SK-N-SH (cell line): ENCODE results near the gene TBCD. TPM values are rescaled to one million over a fixed set of nuclear protein-coding genes. Genes with fewer than 3 reads are reported as not detected.

Experiments
- CTCF ChIA-PET: fragments of 300-600, 350-600 bp; formaldehyde crosslinking; extraction: SDS; loops from one replicate; lab custom pipeline; 2021; lab: Yijun Ruan, JAX
- POLR2A ChIA-PET: fragments of 350-600 bp; sonication (Branson Sonifier 250); formaldehyde crosslinking; extraction: SDS; loops from one replicate; lab custom pipeline; 2020; ENCODE audit warnings: antibody characterized with exemption, inconsistent platforms; lab: Yijun Ruan, JAX
- DNase-seq: peaks from one replicate; pipeline ENCODE4 v3.0.0; 2012
- H2AFZ ChIP-seq: fragments of 200-600 bp; sonication (generic); 2 replicates; pipeline ENCODE4 v1.8.1; 2016; ENCODE audit warnings: antibody characterized with exemption, mild to moderate bottlenecking, low read depth
- H3F3A ChIP-seq: fragments of 200-600 bp; sonication (generic); replicated peaks from 2 replicates; pipeline ENCODE3; 2016; ENCODE audit warnings: antibody characterized with exemption, mild to moderate bottlenecking; ENCODE audit not compliant: insufficient read depth
- H3K27ac ChIP-seq, 2 experiments: fragments of 200-500 bp in 1 of 2; fragments of 200-600 bp in 1 of 2; sonication (Bioruptor generic) in 1 of 2; sonication (generic), shearing (Covaris generic) in 1 of 2; 2 replicates each; pipeline versions ENCODE4 v1.5.1 to v1.6.1; 2014 to 2016; ENCODE audit warnings: low read depth in 2 of 2, inconsistent platforms in 1 of 2, low read length in 1 of 2, mild to moderate bottlenecking in 1 of 2, mixed read lengths in 1 of 2
- H3K27me3 ChIP-seq: fragments of 200-600 bp; sonication (generic), shearing (Covaris generic); 2 replicates; pipeline ENCODE4 v1.6.1; 2016; ENCODE audit warnings: mixed run types; ENCODE audit not compliant: insufficient read depth
- H3K36me3 ChIP-seq, 2 experiments: fragments of 200-500 bp in 1 of 2; fragments of 200-600 bp in 1 of 2; sonication (Bioruptor generic) in 1 of 2; sonication (generic) in 1 of 2; replicated peaks in 1 of 2; 2 replicates each; pipeline versions ENCODE3 to v1.5.1; 2014 to 2016; ENCODE audit warnings: low read length in 1 of 2, mild to moderate bottlenecking in 1 of 2; ENCODE audit not compliant: insufficient read depth in 2 of 2, control insufficient read depth in 1 of 2
- H3K4me1 ChIP-seq, 2 experiments: fragments of 200-500 bp in 1 of 2; fragments of 200-600 bp in 1 of 2; sonication (Bioruptor generic) in 1 of 2; sonication (generic), shearing (Covaris generic) in 1 of 2; 2 replicates each; pipeline versions ENCODE4 v1.5.1 to v1.6.1; 2014 to 2016; ENCODE audit warnings: low read depth in 1 of 2, low read length in 1 of 2, mixed run types in 1 of 2; ENCODE audit not compliant: insufficient read depth in 2 of 2, control insufficient read depth in 1 of 2
- H3K4me2 ChIP-seq: fragments of 200-600 bp; sonication (generic), shearing (Covaris generic); 2 replicates; pipeline ENCODE4 v1.6.1; 2017; ENCODE audit warnings: mixed run types
- H3K4me3 ChIP-seq, 2 experiments: fragments of 200-500 bp in 1 of 2; fragments of 200-600 bp in 1 of 2; sonication (Bioruptor generic) in 1 of 2; sonication (generic), shearing (Covaris generic) in 1 of 2; 2 replicates each; pipeline versions ENCODE4 v1.5.1 to v1.8.1; 2014 to 2016; ENCODE audit warnings: low read depth in 2 of 2, inconsistent platforms in 1 of 2, low read length in 1 of 2, mild to moderate bottlenecking in 1 of 2, mixed read lengths in 1 of 2, moderate library complexity in 1 of 2
- H3K79me2 ChIP-seq: fragments of 200-600 bp; sonication (generic); 2 replicates; pipeline ENCODE4 v1.8.1; 2017; ENCODE audit warnings: mild to moderate bottlenecking; ENCODE audit not compliant: insufficient read depth
- H3K9ac ChIP-seq: fragments of 200-600 bp; sonication (generic); 2 replicates; pipeline ENCODE4 v1.6.1; 2017; ENCODE audit warnings: mixed run types
- H3K9me2 ChIP-seq: fragments of 200-600 bp; sonication (generic); 2 replicates; pipeline ENCODE4 v1.6.1; 2017; ENCODE audit warnings: mixed run types
- H3K9me3 ChIP-seq: fragments of 200-600 bp; sonication (generic); 2 replicates; pipeline ENCODE4 v1.6.1; 2017; ENCODE audit warnings: mixed run types, mild to moderate bottlenecking, moderate library complexity
- H4K20me1 ChIP-seq: fragments of 200-600 bp; sonication (generic); 2 replicates; pipeline ENCODE4 v1.6.1; 2017; ENCODE audit warnings: mild to moderate bottlenecking, mixed run types; ENCODE audit not compliant: insufficient read depth
- CTCF ChIP-seq: fragments of 200-600 bp; sonication (generic); IDR thresholded peaks from 2 replicates; pipeline ENCODE4 v1.6.1; 2017; ENCODE audit warnings: antibody characterized with exemption, mild to moderate bottlenecking, moderate library complexity
- EP300 ChIP-seq, 2 experiments: IDR thresholded peaks; 2 replicates each; pipeline versions ENCODE4 v1.4.0 to v1.6.1; 2012; ENCODE audit warnings: borderline replicate concordance in 1 of 2, low read depth in 1 of 2, low read length in 1 of 2
- FOSL2 ChIP-seq: IDR thresholded peaks from 2 replicates; pipeline ENCODE4 v1.4.0; 2012; ENCODE audit warnings: low read depth, mild to moderate bottlenecking, moderate library complexity, borderline replicate concordance
- GABPA ChIP-seq: IDR thresholded peaks from 2 replicates; pipeline ENCODE4 v1.4.0; 2012; ENCODE audit warnings: low read depth, mild to moderate bottlenecking
- GATA2 ChIP-seq: sonication (generic); formaldehyde crosslinking; IDR thresholded peaks from 2 replicates; pipeline ENCODE4 v1.5.0; 2020; ENCODE audit warnings: mild to moderate bottlenecking, missing genetic modification reagents
- MAX ChIP-seq: IDR thresholded peaks from 2 replicates; pipeline ENCODE4 v1.4.0; 2012; ENCODE audit warnings: low read depth
- NFIC ChIP-seq: IDR thresholded peaks from 2 replicates; pipeline ENCODE4 v1.4.0; 2012; ENCODE audit warnings: borderline replicate concordance
- NRF1 ChIP-seq: IDR thresholded peaks from 2 replicates; pipeline ENCODE4 v1.6.1; 2012; ENCODE audit warnings: low read depth, mild to moderate bottlenecking, low read length
- POLR2AphosphoS5 ChIP-seq: IDR thresholded peaks from 2 replicates; pipeline ENCODE4 v1.6.1; 2012; ENCODE audit warnings: low read depth, low read length
- RCOR1 ChIP-seq: fragments of 150-350 bp; IDR thresholded peaks from 2 replicates; pipeline ENCODE4 v1.6.1; 2017; ENCODE audit warnings: antibody characterized with exemption, low read length
- REST ChIP-seq: IDR thresholded peaks from 2 replicates; pipeline ENCODE4 v1.6.1; 2012; ENCODE audit warnings: mild to moderate bottlenecking, low read depth, low read length, moderate library complexity
- SIN3A ChIP-seq: IDR thresholded peaks from 2 replicates; pipeline ENCODE4 v1.6.1; 2012; ENCODE audit warnings: low read depth, mild to moderate bottlenecking, low read length, moderate library complexity, borderline replicate concordance
- SMC3 ChIP-seq: IDR thresholded peaks from 2 replicates; pipeline ENCODE4 v1.6.1; 2012; ENCODE audit warnings: low read depth, low read length, improper control_type of control experiment
- TAF1 ChIP-seq: IDR thresholded peaks from 2 replicates; pipeline ENCODE4 v1.6.1; 2012; ENCODE audit warnings: low read depth, mild to moderate bottlenecking, low read length, moderate library complexity, borderline replicate concordance
- TEAD4 ChIP-seq: IDR thresholded peaks from 2 replicates; pipeline ENCODE4 v1.4.0; 2012; ENCODE audit warnings: mild to moderate bottlenecking, borderline replicate concordance; ENCODE audit not compliant: insufficient read depth
- WGBS: methylation state at CpG from one replicate; pipeline ENCODE4 v1.1.6; 2017; ENCODE audit warnings: low lambda C conversion rate; 5-methylcytosine and 5-hydroxymethylcytosine counted together
- polyA plus RNA-seq, 3 experiments: library from polyadenylated mRNA; depleted of rRNA; stranded (reverse); fragments of >200 nt; gene quantifications; 2 replicates each; pipeline ENCODE4 v1.2.3, GENCODE V29; 2012
- TF ChIP-seq, protein P1 (sequence below): IDR thresholded peaks from 2 replicates; pipeline ENCODE4; 2012
- TF ChIP-seq, protein P2 (sequence below): IDR thresholded peaks from 2 replicates; pipeline ENCODE4 v1.4.0; 2012; ENCODE audit warnings: low read depth, borderline replicate concordance

TBCD gene
- polyA plus RNA-seq, 1 of the 3 experiments (the other 2 are of a cell fraction): 107 TPM

- TF ChIP-seq EP300 (IDR thresholded peaks at IDR 0.05; ENCODE audit: borderline replicate concordance in 1 of 2, low read depth in 1 of 2, low read length in 1 of 2): no peak
- no peak for TF ChIP-seq REST
These were observed 184.9 kb downstream of the TBCD start (continued) for GRCh38 chr17:82936768-82937171.

GRCh38 chr17:82937411-82938371, 185.8 kb downstream of the TBCD start:
- CTCF ChIA-PET: no interaction called here
- WGBS: 94% methylated on average over 37 of the region's 53 CpGs
- TF ChIP-seq, protein P1, sequence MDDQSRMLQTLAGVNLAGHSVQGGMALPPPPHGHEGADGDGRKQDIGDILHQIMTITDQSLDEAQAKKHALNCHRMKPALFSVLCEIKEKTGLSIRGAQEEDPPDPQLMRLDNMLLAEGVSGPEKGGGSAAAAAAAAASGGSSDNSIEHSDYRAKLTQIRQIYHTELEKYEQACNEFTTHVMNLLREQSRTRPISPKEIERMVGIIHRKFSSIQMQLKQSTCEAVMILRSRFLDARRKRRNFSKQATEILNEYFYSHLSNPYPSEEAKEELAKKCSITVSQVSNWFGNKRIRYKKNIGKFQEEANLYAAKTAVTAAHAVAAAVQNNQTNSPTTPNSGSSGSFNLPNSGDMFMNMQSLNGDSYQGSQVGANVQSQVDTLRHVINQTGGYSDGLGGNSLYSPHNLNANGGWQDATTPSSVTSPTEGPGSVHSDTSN: no peak
- TF ChIP-seq SIN3A: no peak
- TF ChIP-seq RCOR1: no peak
- TF ChIP-seq TEAD4: no peak
- TF ChIP-seq GABPA: no peak
- TF ChIP-seq, protein P2, sequence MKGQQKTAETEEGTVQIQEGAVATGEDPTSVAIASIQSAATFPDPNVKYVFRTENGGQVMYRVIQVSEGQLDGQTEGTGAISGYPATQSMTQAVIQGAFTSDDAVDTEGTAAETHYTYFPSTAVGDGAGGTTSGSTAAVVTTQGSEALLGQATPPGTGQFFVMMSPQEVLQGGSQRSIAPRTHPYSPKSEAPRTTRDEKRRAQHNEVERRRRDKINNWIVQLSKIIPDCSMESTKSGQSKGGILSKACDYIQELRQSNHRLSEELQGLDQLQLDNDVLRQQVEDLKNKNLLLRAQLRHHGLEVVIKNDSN: no peak
- TF ChIP-seq TAF1: no peak
- TF ChIP-seq GATA2 (CRISPR knock-in tag): no peak
- no peak for TF ChIP-seq CTCF
- TF ChIP-seq MAX: no peak
- no peak for TF ChIP-seq NRF1
- TF ChIP-seq EP300 (IDR thresholded peaks at IDR 0.05; ENCODE audit: borderline replicate concordance in 1 of 2, low read depth in 1 of 2, low read length in 1 of 2): no peak
- no peak for TF ChIP-seq FOSL2
- TF ChIP-seq REST: no peak
- no peak for TF ChIP-seq NFIC
- no peak for TF ChIP-seq POLR2AphosphoS5
- TF ChIP-seq SMC3: no peak

More at GRCh38 chr17:82937411-82938371, 185.8 kb downstream of the TBCD start:
- Histone ChIP-seq H3K9me2 (no peaks in the 10 kb centered on the region), H3K36me3 (peaks cover 26 to 49% of the 10 kb centered on the region in 2 experiments), H2AFZ (no peak overlapping the region), H3K27ac (no peak overlapping the region), H3K9me3 (no peaks in the 10 kb centered on the region), H3K79me2 (no peaks in the 10 kb centered on the region), H3K9ac (no peak overlapping the region), H3K4me1 (no peaks in the 10 kb centered on the region; a peak in 1 of 4 replicates), H4K20me1 (no peaks in the 10 kb centered on the region), H3K4me2 (no peak overlapping the region), H3K4me3 (no peak overlapping the region), H3K27me3 (no peaks in the 10 kb centered on the region), H3F3A (no peaks in the 10 kb centered on the region)
- POLR2A ChIA-PET: no interaction called here
- DNase-seq: no peak
